Bronchial epithelial cell (primary cell): ENCODE results near the gene GIPC2. TPM values are rescaled to one million over a fixed set of nuclear protein-coding genes. Genes with fewer than 3 reads are reported as not detected.
A peak's percentile ranks its signal among the peaks of the same experiment; 100 is the strongest.

Source experiments
- DNase-seq: peaks from one replicate; pipeline ENCODE4 v3.0.0-alpha.2; 2010; ENCODE audit warnings: low read depth
- FAIRE-seq: peaks from 2 replicates; lab custom pipeline; 2011; peaks lifted over from hg19 to GRCh38; lab: Jason Lieb, UNC
- H3K27me3 ChIP-seq: 2 replicates; pipeline ENCODE4 v1.5.1; 2011; ENCODE audit warnings: low read length; ENCODE audit not compliant: control insufficient read depth, insufficient read depth
- H3K36me3 ChIP-seq: 2 replicates; pipeline ENCODE4 v1.5.1; 2011; ENCODE audit warnings: low read length; ENCODE audit not compliant: control insufficient read depth, insufficient read depth
- H3K4me3 ChIP-seq: 2 replicates; pipeline ENCODE4 v1.5.1; 2011; ENCODE audit warnings: mild to moderate bottlenecking, low read depth, low read length, control low read depth
- CTCF ChIP-seq: IDR thresholded peaks from 2 replicates; pipeline ENCODE4 v1.5.1; 2011; ENCODE audit warnings: mild to moderate bottlenecking, moderate library complexity, low read length, control low read depth, inconsistent platforms; ENCODE audit not compliant: insufficient read depth, severe bottlenecking
- total RNA-seq: library from RNA; depleted of rRNA; stranded (reverse); fragments of >200 nt; gene quantifications from 2 replicates; pipeline ENCODE4 v1.2.1, GENCODE V29; 2014

Gene GIPC2
- total RNA-seq, 1 donor from 2014 or later: 1.1 TPM

- Histone ChIP-seq H3K36me3 (no peaks in the 10 kb centered on the region), H3K27me3 (no peaks in the 10 kb centered on the region), H3K4me3 (peak within 1 kb of the TSS; percentile 45)
- no peak for TF ChIP-seq CTCF
- DNase-seq (peak; percentile 98), FAIRE-seq (no peak)
Observed at GRCh38 chr1:78004719-78005447, 40.9 kb upstream of the GIPC2 start, which contains the start of gene DNAJB4. Gene DNAJB4, plus strand, starts transcription at chr1:78004939. Its CDS starts 172 bp downstream, at chr1:78005111.

GRCh38 chr1:78005448-78005722 lies 40.4 kb upstream of the GIPC2 start:
- no peaks in the 10 kb centered on the region for H3K27me3 ChIP-seq
- peak overlapping the region; percentile 45 for H3K4me3 ChIP-seq
- H3K36me3 ChIP-seq: no peaks in the 10 kb centered on the region
- no peak for TF ChIP-seq CTCF
- FAIRE-seq (no peak), DNase-seq (no peak)

GRCh38 chr1:78005755-78006154 lies 40.0 kb upstream of the GIPC2 start:
- Histone ChIP-seq H3K36me3 (no peaks in the 10 kb centered on the region), H3K4me3 (peak overlapping the region; percentile 45), H3K27me3 (no peaks in the 10 kb centered on the region)
- no peak for FAIRE-seq
- no peak for TF ChIP-seq CTCF
- DNase-seq: peak; percentile 76

- TF ChIP-seq CTCF: no peak
- Histone ChIP-seq H3K27me3 (no peaks in the 10 kb centered on the region), H3K4me3 (peak overlapping the region; percentile 45), H3K36me3 (no peaks in the 10 kb centered on the region)
- DNase-seq (no peak), FAIRE-seq (no peak)
Observed at GRCh38 chr1:78006521-78006920, 39.2 kb upstream of the GIPC2 start.

- H3K36me3 ChIP-seq: no peaks in the 10 kb centered on the region
- no peak for DNase-seq
- no peaks in the 10 kb centered on the region for H3K27me3 ChIP-seq
- no peak for FAIRE-seq
- H3K4me3 ChIP-seq: no peak overlapping the region
- TF ChIP-seq CTCF: no peak
Observed at GRCh38 chr1:78007677-78008341, 38.0 kb upstream of the GIPC2 start.
